ENCODE results near the gene CIAPIN1. TPM values are rescaled to one million over a fixed set of nuclear protein-coding genes. Genes with fewer than 3 reads are reported as not detected.

CIAPIN1 gene
- total RNA-seq, 4 donors from 2014 or later: 19.1 to 32.4 (median 25.8) TPM

DNA sequence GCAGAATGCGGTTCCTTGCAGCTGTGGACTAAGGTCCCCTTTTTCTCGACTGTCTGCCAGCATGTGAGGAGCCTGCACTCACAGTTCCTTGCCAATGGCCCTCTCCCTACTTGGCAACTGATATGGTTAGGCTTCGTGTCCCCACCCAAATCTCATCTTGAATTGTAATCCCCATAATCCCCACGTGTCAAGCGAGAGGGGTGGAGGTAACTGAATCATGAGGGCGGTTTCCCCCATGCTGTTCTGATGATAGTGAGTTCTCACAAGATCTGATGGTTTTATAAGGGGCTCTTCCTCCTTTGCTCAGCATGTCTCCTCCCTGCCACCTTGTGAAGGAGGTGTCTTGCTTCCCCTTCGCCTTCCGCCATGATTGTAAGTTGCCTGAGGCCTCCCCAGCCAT lies 19.9 kb downstream of the CIAPIN1 start:
- peaks cover 3 to 61% of the 10 kb centered on the region in 2 donors for H3K36me3 ChIP-seq
- peaks cover 0 to 16% (median 7%) of the 10 kb centered on the region in 3 donors for H3K4me1 ChIP-seq
- TF ChIP-seq CTCF (IDR thresholded peaks at IDR 0.05) (no peak), POLR2AphosphoS5 (IDR thresholded peaks at IDR 0.05) (no peak), POLR2A (IDR thresholded peaks at IDR 0.05) (no peak), EP300 (IDR thresholded peaks at IDR 0.05) (no peak)
- H3K4me3 ChIP-seq: no peak overlapping the region
- 68 to 82% methylated on average over 7 to 8 of the region's 8 CpGs for WGBS, 2 donors (ENCODE audit: low coverage in 1 of 2)
- no peaks in the 10 kb centered on the region for H3K27me3 ChIP-seq
- no peaks in the 10 kb centered on the region for H3K9me3 ChIP-seq
- ATAC-seq: no peak
- no peak overlapping the region for H3K27ac ChIP-seq

DNA sequence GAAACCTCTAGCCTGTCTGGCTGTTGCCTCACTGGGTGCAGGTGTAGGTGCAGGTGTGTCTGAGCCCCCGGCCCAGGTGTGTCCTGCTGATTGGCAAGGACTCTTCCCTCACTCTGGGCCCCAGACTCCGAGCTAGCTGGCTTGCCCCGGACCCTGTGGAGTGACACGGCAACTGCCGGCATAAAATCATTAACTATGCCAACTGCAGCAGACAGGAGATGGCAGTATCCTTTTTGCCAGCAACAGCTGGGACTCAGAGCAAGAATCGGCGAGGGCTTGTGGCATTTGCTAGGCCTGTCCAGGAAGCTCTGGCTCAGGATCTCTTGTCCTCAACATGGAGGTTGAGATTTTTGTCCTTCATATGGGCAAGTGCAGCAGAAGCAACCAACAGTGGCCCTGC lies 20.8 kb downstream of the CIAPIN1 start:
- Histone ChIP-seq H3K9me3 (no peaks in the 10 kb centered on the region), H3K4me3 (no peak overlapping the region), H3K27ac (no peak overlapping the region), H3K4me1 (peaks cover 0 to 23% (median 10%) of the 10 kb centered on the region in 3 donors), H3K36me3 (peaks cover 3 to 52% of the 10 kb centered on the region in 2 donors), H3K27me3 (no peaks in the 10 kb centered on the region)
- ATAC-seq: no peak
- WGBS, 2 donors (ENCODE audit: low coverage in 1 of 2): 83% methylated on average over 1 of the region's 7 CpGs; no CpG with 5 or more reads in 1 of the 2 donors
- TF ChIP-seq POLR2AphosphoS5 (IDR thresholded peaks at IDR 0.05): no peak
- no peak for TF ChIP-seq POLR2A (IDR thresholded peaks at IDR 0.05)
- TF ChIP-seq EP300 (IDR thresholded peaks at IDR 0.05): no peak
- TF ChIP-seq CTCF (IDR thresholded peaks at IDR 0.05): no peak

GRCh38 chr16:57424583-57424982 lies 22.6 kb downstream of the CIAPIN1 start:
- 48 to 67% methylated on average over 1 to 3 of the region's 3 CpGs for WGBS, 2 donors (ENCODE audit: low coverage in 1 of 2)
- H3K4me3 ChIP-seq: no peak overlapping the region
- ATAC-seq: peak; percentile 44
- no peak for TF ChIP-seq CTCF (IDR thresholded peaks at IDR 0.05)
- TF ChIP-seq POLR2A (IDR thresholded peaks at IDR 0.05): no peak
- no peak for TF ChIP-seq EP300 (IDR thresholded peaks at IDR 0.05)
- no peak for TF ChIP-seq POLR2AphosphoS5 (IDR thresholded peaks at IDR 0.05)
- no peak overlapping the region for H3K27ac ChIP-seq
- peaks cover 0 to 23% (median 10%) of the 10 kb centered on the region in 3 donors for H3K4me1 ChIP-seq
- H3K9me3 ChIP-seq: no peaks in the 10 kb centered on the region
- no peaks in the 10 kb centered on the region for H3K27me3 ChIP-seq
- H3K36me3 ChIP-seq: peaks cover 0 to 34% of the 10 kb centered on the region in 2 donors

DNA sequence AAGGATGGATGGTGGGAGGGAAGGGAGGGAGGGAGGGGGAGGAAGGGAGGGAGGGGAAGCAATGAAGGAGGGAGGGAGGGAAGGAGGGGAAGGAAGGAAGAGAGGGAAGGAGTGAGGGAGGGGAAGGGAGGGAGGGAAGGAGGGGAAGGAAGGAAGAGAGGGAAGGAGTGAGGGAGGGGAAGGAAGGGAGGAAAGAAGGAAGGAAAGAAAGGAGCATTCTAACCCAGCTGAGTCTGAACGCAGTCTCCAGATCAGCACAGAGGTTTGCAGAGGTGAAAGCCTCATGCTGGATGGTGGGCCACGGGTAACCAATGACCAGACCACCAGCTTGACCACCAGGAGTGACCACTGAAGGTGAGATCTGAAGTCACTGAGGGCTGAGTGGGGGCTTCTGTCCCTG lies 24.0 kb downstream of the CIAPIN1 start:
- TF ChIP-seq EP300 (IDR thresholded peaks at IDR 0.05): no peak
- no peak for TF ChIP-seq POLR2A (IDR thresholded peaks at IDR 0.05)
- no peak for TF ChIP-seq CTCF (IDR thresholded peaks at IDR 0.05)
- TF ChIP-seq POLR2AphosphoS5 (IDR thresholded peaks at IDR 0.05): no peak
- H3K27ac ChIP-seq: peak overlapping the region in 2 of 4 donors; percentile 8 to 59
- WGBS, 2 donors (ENCODE audit: low coverage in 1 of 2): 63 to 66% methylated on average over 2 of the region's 2 CpGs
- no peaks in the 10 kb centered on the region for H3K27me3 ChIP-seq
- H3K4me3 ChIP-seq: no peak overlapping the region
- H3K4me1 ChIP-seq: peaks cover 0 to 38% (median 17%) of the 10 kb centered on the region in 3 donors
- no peaks in the 10 kb centered on the region for H3K9me3 ChIP-seq
- ATAC-seq: no peak
- H3K36me3 ChIP-seq: peaks cover 0 to 20% of the 10 kb centered on the region in 2 donors
